Measurements from ENCODE around the gene TTC7B.

DNA sequence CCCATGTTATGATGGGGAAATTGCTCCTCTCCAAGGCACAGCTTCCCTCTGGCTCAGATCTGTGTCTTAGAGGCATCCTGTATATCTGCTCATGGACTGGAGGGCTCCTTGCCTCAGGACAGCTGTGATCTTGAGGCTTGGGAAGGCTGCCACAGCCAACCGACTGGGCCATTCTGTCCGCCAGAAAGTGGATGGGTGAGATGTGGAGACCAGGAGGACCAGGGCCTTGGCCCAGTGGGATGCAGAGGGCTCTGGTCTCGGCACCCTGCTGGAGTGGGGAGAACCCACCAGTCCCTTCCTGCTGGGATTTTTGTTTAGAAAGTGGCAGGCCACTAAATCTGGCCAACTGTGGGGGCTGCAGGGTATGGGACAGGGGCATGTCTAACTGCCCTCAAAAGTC is 270.8 kb downstream of the TTC7B start:
- TF ChIP-seq, protein P1, sequence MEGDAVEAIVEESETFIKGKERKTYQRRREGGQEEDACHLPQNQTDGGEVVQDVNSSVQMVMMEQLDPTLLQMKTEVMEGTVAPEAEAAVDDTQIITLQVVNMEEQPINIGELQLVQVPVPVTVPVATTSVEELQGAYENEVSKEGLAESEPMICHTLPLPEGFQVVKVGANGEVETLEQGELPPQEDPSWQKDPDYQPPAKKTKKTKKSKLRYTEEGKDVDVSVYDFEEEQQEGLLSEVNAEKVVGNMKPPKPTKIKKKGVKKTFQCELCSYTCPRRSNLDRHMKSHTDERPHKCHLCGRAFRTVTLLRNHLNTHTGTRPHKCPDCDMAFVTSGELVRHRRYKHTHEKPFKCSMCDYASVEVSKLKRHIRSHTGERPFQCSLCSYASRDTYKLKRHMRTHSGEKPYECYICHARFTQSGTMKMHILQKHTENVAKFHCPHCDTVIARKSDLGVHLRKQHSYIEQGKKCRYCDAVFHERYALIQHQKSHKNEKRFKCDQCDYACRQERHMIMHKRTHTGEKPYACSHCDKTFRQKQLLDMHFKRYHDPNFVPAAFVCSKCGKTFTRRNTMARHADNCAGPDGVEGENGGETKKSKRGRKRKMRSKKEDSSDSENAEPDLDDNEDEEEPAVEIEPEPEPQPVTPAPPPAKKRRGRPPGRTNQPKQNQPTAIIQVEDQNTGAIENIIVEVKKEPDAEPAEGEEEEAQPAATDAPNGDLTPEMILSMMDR (IDR thresholded peaks at IDR 0.05): no peak
- TF ChIP-seq POLR2AphosphoS5 (IDR thresholded peaks at IDR 0.05): no peak
